Endodermal cell (in vitro differentiated cells): Measurements from ENCODE around the gene COL18A1. TPM values are rescaled to one million over a fixed set of nuclear protein-coding genes. Genes with fewer than 3 reads are reported as not detected.

ENCODE experiments used
- DNase-seq: peaks from one replicate; pipeline ENCODE4 v3.0.0-alpha.2; 2017
- H3K27ac ChIP-seq: 2 replicates; pipeline ENCODE4 v1.5.1; 2013; ENCODE audit warnings: mild to moderate bottlenecking, low read depth, low read length, moderate library complexity
- H3K27me3 ChIP-seq: 2 replicates; pipeline ENCODE4 v1.6.1; 2013; ENCODE audit warnings: mild to moderate bottlenecking, low read length, moderate library complexity; ENCODE audit not compliant: insufficient read depth, control insufficient read depth, poor library complexity, severe bottlenecking
- H3K36me3 ChIP-seq: 2 replicates; pipeline ENCODE4 v1.7.0; 2013; ENCODE audit warnings: mild to moderate bottlenecking, low read length, moderate library complexity; ENCODE audit not compliant: control insufficient read depth, insufficient read depth
- H3K4me1 ChIP-seq: one replicate; pipeline ENCODE4 v1.7.0; 2013; ENCODE audit warnings: low read length; ENCODE audit not compliant: control insufficient read depth, insufficient read depth
- H3K4me3 ChIP-seq: 2 replicates; pipeline ENCODE4 v1.5.1; 2013; ENCODE audit warnings: mild to moderate bottlenecking, low read length, moderate library complexity
- H3K9ac ChIP-seq: 2 replicates; pipeline ENCODE4 v1.6.1; 2013; ENCODE audit warnings: mild to moderate bottlenecking, low read length, moderate library complexity; ENCODE audit not compliant: poor library complexity, severe bottlenecking; ENCODE audit errors: extremely low read depth
- H3K9me3 ChIP-seq: 2 replicates; pipeline ENCODE4 v1.6.1; 2013; ENCODE audit warnings: mild to moderate bottlenecking, low read length, moderate library complexity; ENCODE audit not compliant: control insufficient read depth
- H3K27ac Mint-ChIP-seq: 2 replicates; pipeline ENCODE4 v1.8.0; 2020; ENCODE audit warnings: mixed read lengths
- H3K27me3 Mint-ChIP-seq: 2 replicates; pipeline ENCODE4 v1.8.0; 2021; ENCODE audit warnings: mild to moderate bottlenecking, mixed read lengths; ENCODE audit not compliant: insufficient read depth
- H3K36me3 Mint-ChIP-seq: 2 replicates; pipeline ENCODE4 v1.8.0; 2020; ENCODE audit warnings: low read depth, mixed read lengths
- H3K4me1 Mint-ChIP-seq: 2 replicates; pipeline ENCODE4 v1.8.0; 2020; ENCODE audit warnings: mixed read lengths
- H3K4me3 Mint-ChIP-seq: 2 replicates; pipeline ENCODE4 v1.8.0; 2020; ENCODE audit warnings: mild to moderate bottlenecking, moderate library complexity, mixed read lengths
- H3K9me3 Mint-ChIP-seq: 2 replicates; pipeline ENCODE4 v1.8.0; 2020; ENCODE audit warnings: mild to moderate bottlenecking, mixed read lengths
- WGBS, 2 experiments: methylation state at CpG; one replicate each; pipeline versions ENCODE4 v1.1.5 to v1.1.7; 2013; ENCODE audit warnings: missing lambda C conversion rate in 2 of 2, mixed read lengths in 1 of 2; ENCODE audit not compliant: insufficient coverage in 1 of 2, insufficient read length in 1 of 2; 5-methylcytosine and 5-hydroxymethylcytosine counted together
- total RNA-seq, 2 donors: library from RNA; stranded (reverse); fragmentation: NEBNext Ultra II Directional in 1 of 2; extraction: Animal tissue kit (Norgen Biotek cat#: 25700) in 1 of 2; gene quantifications; 2 replicates in 1 of 2; 3 replicates in 1 of 2; pipeline ENCODE4 v1.2.1, GENCODE V29; 2021
- TF ChIP-seq, protein P1 (sequence below): fragments of 200-600 bp; sonication (generic); conservative IDR thresholded peaks from 2 replicates; pipeline ENCODE4 v1.5.0; 2021; ENCODE audit warnings: antibody characterized with exemption, mild to moderate bottlenecking

The COL18A1 gene
- total RNA-seq, 2 donors from 2014 or later = 332 to 398 TPM

DNA sequence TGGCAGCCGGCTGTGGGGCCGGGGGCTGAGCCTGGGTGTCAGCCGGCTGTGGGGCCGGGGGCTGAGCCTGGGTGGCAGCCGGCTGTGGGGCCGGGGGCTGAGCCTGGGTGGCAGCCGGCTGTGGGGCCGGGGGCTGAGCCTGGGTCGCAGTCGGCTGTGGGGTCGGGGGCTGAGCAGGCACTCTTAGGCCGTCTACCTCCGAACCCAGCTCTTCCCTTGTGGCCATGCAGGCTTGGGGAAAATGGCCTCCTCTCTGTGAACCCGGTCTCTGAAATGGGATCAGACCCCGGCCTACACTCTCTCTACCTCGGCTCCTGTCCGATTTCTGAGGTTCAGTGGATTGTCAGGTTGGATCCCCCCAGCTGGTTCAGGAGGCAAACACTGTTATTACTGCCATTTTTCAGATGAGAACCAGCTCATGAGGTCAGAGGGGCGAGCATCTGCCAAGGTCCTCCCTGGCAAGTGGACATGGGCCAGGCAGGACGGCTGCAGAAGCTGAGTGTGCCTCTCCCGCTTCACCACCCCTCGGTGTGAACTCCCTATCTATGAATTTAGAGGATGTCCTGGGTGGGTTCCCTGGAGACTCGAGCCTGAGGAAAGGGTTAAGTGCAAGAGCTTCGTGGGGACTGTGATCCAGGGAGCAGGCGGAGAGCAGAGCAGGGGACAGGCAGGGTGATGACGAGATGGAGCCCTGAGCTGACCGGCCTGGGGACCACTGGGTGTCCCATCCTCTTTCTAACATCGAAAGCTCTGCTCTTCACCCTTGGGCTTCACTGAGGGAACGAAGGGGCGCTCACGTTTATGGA is 10.9 kb upstream of the COL18A1 start:
- no peak overlapping the region for H3K27ac ChIP-seq
- H3K4me1 Mint-ChIP-seq = no peaks in the 10 kb centered on the region
- H3K36me3 ChIP-seq = no peaks in the 10 kb centered on the region
- H3K27ac Mint-ChIP-seq = no peak overlapping the region
- TF ChIP-seq, protein P1, sequence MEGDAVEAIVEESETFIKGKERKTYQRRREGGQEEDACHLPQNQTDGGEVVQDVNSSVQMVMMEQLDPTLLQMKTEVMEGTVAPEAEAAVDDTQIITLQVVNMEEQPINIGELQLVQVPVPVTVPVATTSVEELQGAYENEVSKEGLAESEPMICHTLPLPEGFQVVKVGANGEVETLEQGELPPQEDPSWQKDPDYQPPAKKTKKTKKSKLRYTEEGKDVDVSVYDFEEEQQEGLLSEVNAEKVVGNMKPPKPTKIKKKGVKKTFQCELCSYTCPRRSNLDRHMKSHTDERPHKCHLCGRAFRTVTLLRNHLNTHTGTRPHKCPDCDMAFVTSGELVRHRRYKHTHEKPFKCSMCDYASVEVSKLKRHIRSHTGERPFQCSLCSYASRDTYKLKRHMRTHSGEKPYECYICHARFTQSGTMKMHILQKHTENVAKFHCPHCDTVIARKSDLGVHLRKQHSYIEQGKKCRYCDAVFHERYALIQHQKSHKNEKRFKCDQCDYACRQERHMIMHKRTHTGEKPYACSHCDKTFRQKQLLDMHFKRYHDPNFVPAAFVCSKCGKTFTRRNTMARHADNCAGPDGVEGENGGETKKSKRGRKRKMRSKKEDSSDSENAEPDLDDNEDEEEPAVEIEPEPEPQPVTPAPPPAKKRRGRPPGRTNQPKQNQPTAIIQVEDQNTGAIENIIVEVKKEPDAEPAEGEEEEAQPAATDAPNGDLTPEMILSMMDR = no peak
- H3K27me3 Mint-ChIP-seq = peaks cover 3% of the 10 kb centered on the region
- WGBS, 2 experiments = 90 to 91% methylated on average over 22 to 26 of the region's 30 CpGs
- no peaks in the 10 kb centered on the region for H3K4me1 ChIP-seq
- no peaks in the 10 kb centered on the region for H3K9me3 ChIP-seq
- no peak overlapping the region for H3K4me3 ChIP-seq
- DNase-seq = no peak
- H3K9ac ChIP-seq = no peak overlapping the region
- H3K9me3 Mint-ChIP-seq = no peaks in the 10 kb centered on the region
- no peaks in the 10 kb centered on the region for H3K36me3 Mint-ChIP-seq
- no peak overlapping the region for H3K4me3 Mint-ChIP-seq
- H3K27me3 ChIP-seq = no peaks in the 10 kb centered on the region

DNA sequence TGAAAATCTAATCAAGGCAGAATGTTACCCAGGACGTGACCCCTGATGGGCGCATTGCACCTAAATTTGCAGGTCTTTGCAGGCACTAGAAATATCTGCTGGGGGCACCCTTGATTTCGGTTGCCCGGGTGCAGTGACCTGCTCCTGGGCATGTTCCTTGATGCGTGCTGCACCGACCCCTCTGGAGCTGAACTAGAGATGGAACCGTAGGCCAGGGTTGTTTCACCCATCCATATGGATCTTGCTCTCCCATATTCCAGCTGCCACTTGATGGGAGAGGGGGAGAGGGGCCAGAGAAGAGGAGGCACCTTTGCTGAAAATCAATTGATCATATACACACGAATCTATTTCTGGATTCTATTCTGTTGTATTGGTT is 8.4 kb upstream of the COL18A1 start:
- peaks cover 8% of the 10 kb centered on the region for H3K9me3 Mint-ChIP-seq
- H3K4me1 Mint-ChIP-seq = no peaks in the 10 kb centered on the region
- peaks cover 3% of the 10 kb centered on the region for H3K36me3 Mint-ChIP-seq
- WGBS, 2 experiments = 87 to 88% methylated on average over 5 to 8 of the region's 8 CpGs
- TF ChIP-seq, protein P1 = no peak
- no peaks in the 10 kb centered on the region for H3K27me3 ChIP-seq
- no peaks in the 10 kb centered on the region for H3K36me3 ChIP-seq
- H3K4me3 ChIP-seq = no peak overlapping the region
- peak; percentile 29 for DNase-seq
- no peak overlapping the region for H3K27ac ChIP-seq
- no peak overlapping the region for H3K27ac Mint-ChIP-seq
- peaks cover 10% of the 10 kb centered on the region for H3K27me3 Mint-ChIP-seq
- no peak overlapping the region for H3K4me3 Mint-ChIP-seq
- peaks cover 11% of the 10 kb centered on the region for H3K9me3 ChIP-seq
- H3K9ac ChIP-seq = no peak overlapping the region
- H3K4me1 ChIP-seq = no peaks in the 10 kb centered on the region

GRCh38 chr21:45397381-45397780 is 7.6 kb upstream of the COL18A1 start:
- Histone ChIP-seq H3K27me3 (no peaks in the 10 kb centered on the region), H3K4me3 (no peak overlapping the region), H3K4me1 (no peaks in the 10 kb centered on the region), H3K36me3 (no peaks in the 10 kb centered on the region), H3K9ac (no peak overlapping the region), H3K9me3 (peaks cover 11% of the 10 kb centered on the region), H3K27ac (no peak overlapping the region)
- H3K27ac Mint-ChIP-seq = no peak overlapping the region
- H3K36me3 Mint-ChIP-seq = peaks cover 3% of the 10 kb centered on the region
- H3K9me3 Mint-ChIP-seq = peaks cover 13% of the 10 kb centered on the region
- no peak overlapping the region for H3K4me3 Mint-ChIP-seq
- H3K4me1 Mint-ChIP-seq = no peaks in the 10 kb centered on the region
- H3K27me3 Mint-ChIP-seq = peaks cover 16% of the 10 kb centered on the region
- WGBS, 2 experiments = 86% methylated on average over 1 of the region's 2 CpGs; no CpG with 5 or more reads in 1 of the 2 experiments
- DNase-seq = no peak
- TF ChIP-seq, protein P1 = no peak
